Cardiac muscle cell (in vitro differentiated cells and primary cell): Measurements from ENCODE around the gene AXDND1. TPM values are rescaled to one million over a fixed set of nuclear protein-coding genes. Genes with fewer than 3 reads are reported as not detected.
A peak's percentile ranks its signal among the peaks of the same experiment; 100 is the strongest.

Experiments used
- DNase-seq, 2 donors: peaks; one replicate each; pipeline versions ENCODE4 v3.0.0 to v3.0.0-alpha.2; 2010 to 2017; ENCODE audit warnings: low read depth in 1 of 2, low spot score in 1 of 2
- H3K27ac ChIP-seq: fragments of 200-600 bp; sonication (generic); 2 replicates; pipeline ENCODE4 v1.5.1; 2016
- H3K27me3 ChIP-seq: fragments of 200-600 bp; sonication (generic); 2 replicates; pipeline ENCODE4 v1.6.0; 2016; ENCODE audit warnings: control low read depth
- H3K36me3 ChIP-seq: fragments of 200-600 bp; sonication (generic); 2 replicates; pipeline ENCODE4 v1.5.1; 2016; ENCODE audit warnings: control low read depth
- H3K4me1 ChIP-seq: fragments of 200-600 bp; sonication (generic); 2 replicates; pipeline ENCODE4 v1.8.1; 2017; ENCODE audit warnings: low read depth, mild to moderate bottlenecking, mixed run types
- H3K4me3 ChIP-seq: fragments of 200-600 bp; sonication (generic); 2 replicates; pipeline ENCODE4 v1.5.1; 2016; ENCODE audit warnings: mild to moderate bottlenecking
- H3K9me3 ChIP-seq: fragments of 200-600 bp; sonication (generic); 2 replicates; pipeline ENCODE4 v1.5.1; 2017; ENCODE audit warnings: low read depth, mild to moderate bottlenecking, control low read depth
- CTCF ChIP-seq: IDR thresholded peaks from 2 replicates; pipeline ENCODE4 v1.5.1; 2012; ENCODE audit warnings: low read depth, mild to moderate bottlenecking, low read length
- polyA plus RNA-seq: library from polyadenylated mRNA; unstranded; fragments of >200 nt; fragmentation: Nextera tagmentation; extraction: Ambion mirVana; gene quantifications from 2 replicates; pipeline ENCODE4 v1.2.1, GENCODE V29; 2016
- total RNA-seq: library from RNA; depleted of rRNA; stranded (reverse); fragments of >200 nt; gene quantifications from 2 replicates; pipeline ENCODE4 v1.2.3, GENCODE V29; 2016

AXDND1 gene
- total and polyA plus RNA-seq, 2 experiments from 2014 or later = 0.54 to 0.70 TPM

- H3K9me3 ChIP-seq = no peaks in the 10 kb centered on the region
- H3K4me3 ChIP-seq = no peak overlapping the region
- no peak for DNase-seq
- H3K4me1 ChIP-seq = no peaks in the 10 kb centered on the region
- TF ChIP-seq CTCF = no peak
- H3K36me3 ChIP-seq = no peaks in the 10 kb centered on the region
- H3K27ac ChIP-seq = no peak overlapping the region
- peaks cover 52% of the 10 kb centered on the region for H3K27me3 ChIP-seq
These were observed 224.9 kb downstream of the AXDND1 start for GRCh38 chr1:179590671-179591070.

- no peaks in the 10 kb centered on the region for H3K4me1 ChIP-seq
- no peaks in the 10 kb centered on the region for H3K9me3 ChIP-seq
- no peak for TF ChIP-seq CTCF
- no peak overlapping the region for H3K4me3 ChIP-seq
- no peak for DNase-seq
- H3K36me3 ChIP-seq = no peaks in the 10 kb centered on the region
- H3K27me3 ChIP-seq = peaks cover 55% of the 10 kb centered on the region
- no peak overlapping the region for H3K27ac ChIP-seq
These were observed 225.5 kb downstream of the AXDND1 start for GRCh38 chr1:179591253-179591591.

- Histone ChIP-seq H3K4me3 (peak within 1 kb of the TSS; percentile 9), H3K9me3 (no peaks in the 10 kb centered on the region), H3K27ac (no peak within 1 kb of the TSS), H3K4me1 (no peaks in the 10 kb centered on the region), H3K36me3 (no peaks in the 10 kb centered on the region), H3K27me3 (peaks cover 55% of the 10 kb centered on the region)
- no peak for TF ChIP-seq CTCF
- peak; percentile 18 to 25 for DNase-seq
These were observed 226.1 kb downstream of the AXDND1 start, which contains the start of gene TDRD5 for GRCh38 chr1:179591592-179592580. Gene TDRD5 (plus strand): TSS chr1:179591832. CDS start chr1:179592616, 784 bp downstream.

GRCh38 chr1:179598631-179599030, 232.9 kb downstream of the AXDND1 start:
- Histone ChIP-seq H3K4me3 (no peak overlapping the region), H3K9me3 (no peaks in the 10 kb centered on the region), H3K4me1 (no peaks in the 10 kb centered on the region), H3K27ac (no peak overlapping the region), H3K36me3 (no peaks in the 10 kb centered on the region), H3K27me3 (peaks cover 23% of the 10 kb centered on the region)
- no peak for DNase-seq
- TF ChIP-seq CTCF = no peak

GRCh38 chr1:179599623-179600249, 234.0 kb downstream of the AXDND1 start:
- no peaks in the 10 kb centered on the region for H3K9me3 ChIP-seq
- peak; percentile 48 for TF ChIP-seq CTCF
- peak; percentile 52 to 57 for DNase-seq
- peaks cover 12% of the 10 kb centered on the region for H3K27me3 ChIP-seq
- no peak overlapping the region for H3K27ac ChIP-seq
- H3K4me3 ChIP-seq = no peak overlapping the region
- H3K36me3 ChIP-seq = no peaks in the 10 kb centered on the region
- no peaks in the 10 kb centered on the region for H3K4me1 ChIP-seq
